BJ (cell line): Measurements from ENCODE around the gene HSPH1. TPM values are rescaled to one million over a fixed set of nuclear protein-coding genes. Genes with fewer than 3 reads are reported as not detected.

Source experiments
- CTCF ChIA-PET: fragments of 350-600 bp; formaldehyde crosslinking; extraction: SDS; loops from one replicate; lab custom pipeline; 2021; ENCODE audit warnings: antibody characterized with exemption, inconsistent platforms; lab: Yijun Ruan, JAX
- POLR2A ChIA-PET: fragments of 300-600 bp; sonication (Branson Sonifier 250); formaldehyde crosslinking; extraction: SDS; loops from one replicate; lab custom pipeline; 2021; ENCODE audit warnings: antibody characterized with exemption; lab: Charles Lee
- DNase-seq: peaks from one replicate; pipeline ENCODE4 v3.0.0-alpha.2; 2011; ENCODE audit warnings: low read depth
- H3K27me3 ChIP-seq: 2 replicates; pipeline ENCODE4 v1.6.0; 2011; ENCODE audit warnings: low read length; ENCODE audit not compliant: control insufficient read depth, insufficient read depth
- H3K36me3 ChIP-seq: 2 replicates; pipeline ENCODE4 v1.5.1; 2011; ENCODE audit warnings: low read length; ENCODE audit not compliant: control insufficient read depth, insufficient read depth
- H3K4me3 ChIP-seq: 2 replicates; pipeline ENCODE4 v1.5.1; 2011; ENCODE audit warnings: low read depth, mild to moderate bottlenecking, control low read depth, low read length
- polyA plus RNA-seq: library from polyadenylated mRNA; depleted of rRNA; stranded (reverse); fragments of >200 nt; gene quantifications from 2 replicates; pipeline ENCODE4 v1.2.3, GENCODE V29; 2011
- TF ChIP-seq, protein P1 (sequence below): IDR thresholded peaks from 2 replicates; pipeline ENCODE4 v1.5.1; 2011; ENCODE audit warnings: low read depth, mild to moderate bottlenecking, control low read depth, inconsistent platforms, low read length, moderate library complexity; ENCODE audit not compliant: insufficient read depth

The HSPH1 gene
- polyA plus RNA-seq, 1 experiment, result 15.0 TPM

DNA sequence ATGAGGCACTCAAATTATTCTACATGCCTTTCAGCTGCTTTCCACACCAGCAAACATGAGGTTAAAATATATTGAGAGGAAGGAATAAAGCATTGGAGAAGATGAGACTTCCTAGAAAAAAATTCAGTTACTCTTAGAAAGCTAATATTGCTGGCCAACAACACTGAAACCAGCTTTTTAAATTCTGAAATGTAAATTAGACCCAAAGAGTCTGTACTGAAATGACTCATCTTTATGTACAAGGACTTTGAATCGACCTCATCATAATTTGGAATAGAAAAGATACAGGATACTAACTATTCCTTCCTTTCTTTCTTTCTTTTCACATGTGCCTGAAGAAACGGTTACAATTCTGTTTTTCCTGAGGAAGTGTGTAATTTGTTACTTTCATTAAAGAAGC lies 6.5 kb upstream of the HSPH1 start:
- DNase-seq, result no peak
- POLR2A ChIA-PET, result no interaction called here
- CTCF ChIA-PET, result no interaction called here

DNA sequence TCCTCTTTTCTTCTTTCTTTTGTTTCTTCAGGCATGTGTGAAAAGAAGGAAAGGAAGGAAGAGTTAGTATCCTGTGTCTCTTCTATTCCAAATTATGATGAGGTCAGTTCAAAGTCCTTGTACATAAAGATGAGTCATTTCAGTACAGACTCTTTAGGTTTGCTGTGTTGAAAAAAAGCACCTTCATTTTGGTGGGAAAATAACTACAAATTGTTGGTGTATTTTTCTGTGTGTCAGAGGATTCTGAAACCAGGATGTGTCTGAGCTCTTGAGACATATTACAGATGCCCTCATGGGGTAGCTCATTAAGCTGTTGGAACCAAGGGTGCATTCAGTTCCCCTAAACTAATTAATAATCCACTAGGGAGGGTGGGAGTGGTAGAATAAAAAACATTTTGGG lies 5.8 kb upstream of the HSPH1 start:
- Histone ChIP-seq H3K36me3 (no peaks in the 10 kb centered on the region), H3K27me3 (no peaks in the 10 kb centered on the region), H3K4me3 (no peak overlapping the region)
- ChIA-PET CTCF (no interaction called here), POLR2A (no interaction called here)
- TF ChIP-seq, protein P1, sequence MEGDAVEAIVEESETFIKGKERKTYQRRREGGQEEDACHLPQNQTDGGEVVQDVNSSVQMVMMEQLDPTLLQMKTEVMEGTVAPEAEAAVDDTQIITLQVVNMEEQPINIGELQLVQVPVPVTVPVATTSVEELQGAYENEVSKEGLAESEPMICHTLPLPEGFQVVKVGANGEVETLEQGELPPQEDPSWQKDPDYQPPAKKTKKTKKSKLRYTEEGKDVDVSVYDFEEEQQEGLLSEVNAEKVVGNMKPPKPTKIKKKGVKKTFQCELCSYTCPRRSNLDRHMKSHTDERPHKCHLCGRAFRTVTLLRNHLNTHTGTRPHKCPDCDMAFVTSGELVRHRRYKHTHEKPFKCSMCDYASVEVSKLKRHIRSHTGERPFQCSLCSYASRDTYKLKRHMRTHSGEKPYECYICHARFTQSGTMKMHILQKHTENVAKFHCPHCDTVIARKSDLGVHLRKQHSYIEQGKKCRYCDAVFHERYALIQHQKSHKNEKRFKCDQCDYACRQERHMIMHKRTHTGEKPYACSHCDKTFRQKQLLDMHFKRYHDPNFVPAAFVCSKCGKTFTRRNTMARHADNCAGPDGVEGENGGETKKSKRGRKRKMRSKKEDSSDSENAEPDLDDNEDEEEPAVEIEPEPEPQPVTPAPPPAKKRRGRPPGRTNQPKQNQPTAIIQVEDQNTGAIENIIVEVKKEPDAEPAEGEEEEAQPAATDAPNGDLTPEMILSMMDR, result no peak
- DNase-seq, result no peak

More for the DNA sequence above, 6.5 kb upstream of the HSPH1 start:
- Histone ChIP-seq H3K36me3 (no peaks in the 10 kb centered on the region), H3K27me3 (no peaks in the 10 kb centered on the region), H3K4me3 (no peak overlapping the region)
- TF ChIP-seq, protein P1, result no peak

DNA sequence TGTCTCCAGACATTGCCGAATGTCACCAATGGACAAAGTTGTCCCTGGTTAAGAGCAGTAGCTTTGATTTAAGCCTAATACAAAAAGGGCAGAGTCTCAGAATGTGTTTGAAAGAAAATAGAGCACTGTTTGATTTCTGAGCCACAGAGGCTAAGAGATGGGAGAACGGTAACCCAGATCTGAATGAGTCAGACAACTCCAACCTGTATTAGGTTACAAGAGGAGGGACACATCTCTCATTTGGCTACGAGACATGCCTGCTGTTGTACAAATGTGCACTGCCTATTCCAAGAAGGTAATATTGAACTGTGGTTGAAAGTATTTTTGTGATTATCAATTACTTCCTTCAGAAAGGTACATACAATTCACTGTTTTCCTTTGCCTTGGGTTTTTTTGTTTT lies 4.9 kb upstream of the HSPH1 start:
- Histone ChIP-seq H3K27me3 (no peaks in the 10 kb centered on the region), H3K4me3 (no peak overlapping the region), H3K36me3 (no peaks in the 10 kb centered on the region)
- POLR2A ChIA-PET, result no interaction called here
- TF ChIP-seq, protein P1, result no peak
- CTCF ChIA-PET, result no interaction called here
- no peak for DNase-seq

DNA sequence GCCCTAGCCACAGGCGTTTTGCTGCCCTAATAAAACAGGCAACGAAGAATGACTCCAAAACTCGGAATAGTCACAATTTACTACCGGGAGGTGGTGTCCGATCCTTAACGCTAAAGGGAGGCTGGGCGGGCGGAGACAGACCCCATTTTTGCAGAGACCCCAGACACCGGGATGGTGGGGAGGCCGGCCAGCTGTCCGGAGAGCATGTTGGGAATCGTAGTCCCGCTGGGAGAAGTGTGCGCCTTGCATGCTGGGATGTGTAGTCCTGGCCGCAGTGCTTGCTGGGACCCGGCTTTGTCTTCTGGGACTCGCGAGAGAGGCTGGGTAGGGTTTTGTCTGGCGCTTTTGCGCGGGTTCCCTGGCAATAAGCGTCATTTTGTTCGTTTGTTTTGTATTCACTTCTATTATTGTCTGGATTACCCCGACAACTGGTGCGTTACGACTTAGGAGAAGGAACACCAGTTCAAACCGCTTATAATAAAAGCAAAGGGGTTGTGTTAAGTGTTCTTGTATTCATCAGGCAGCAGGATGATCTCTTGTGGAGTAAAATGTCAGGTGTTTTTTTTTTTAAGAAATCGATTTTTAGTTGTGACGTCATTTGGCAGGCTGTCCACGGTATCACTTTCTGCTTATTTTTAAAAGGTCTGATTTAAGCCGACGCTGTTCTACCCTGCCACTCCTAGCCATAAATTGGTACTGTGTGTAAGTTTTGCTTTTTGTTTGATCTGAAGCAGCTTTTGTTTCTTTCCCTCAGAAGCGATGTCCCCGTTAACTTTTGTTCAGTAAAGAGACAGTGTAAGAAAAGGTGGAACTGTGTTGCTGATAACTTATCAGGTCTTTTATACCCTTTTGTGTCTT lies 676 bp upstream of the HSPH1 start:
- peak; percentile 83 for DNase-seq
- POLR2A ChIA-PET, result no interaction called here
- Histone ChIP-seq H3K27me3 (no peaks in the 10 kb centered on the region), H3K4me3 (peak overlapping the region; percentile 66), H3K36me3 (no peaks in the 10 kb centered on the region)
- TF ChIP-seq, protein P1, result no peak
- CTCF ChIA-PET, result interaction anchor here (1.7 kb wide), 1 partner anchor 14 kb away, joined by 5 read pairs; no protein-coding TSS in a partner anchor

DNA sequence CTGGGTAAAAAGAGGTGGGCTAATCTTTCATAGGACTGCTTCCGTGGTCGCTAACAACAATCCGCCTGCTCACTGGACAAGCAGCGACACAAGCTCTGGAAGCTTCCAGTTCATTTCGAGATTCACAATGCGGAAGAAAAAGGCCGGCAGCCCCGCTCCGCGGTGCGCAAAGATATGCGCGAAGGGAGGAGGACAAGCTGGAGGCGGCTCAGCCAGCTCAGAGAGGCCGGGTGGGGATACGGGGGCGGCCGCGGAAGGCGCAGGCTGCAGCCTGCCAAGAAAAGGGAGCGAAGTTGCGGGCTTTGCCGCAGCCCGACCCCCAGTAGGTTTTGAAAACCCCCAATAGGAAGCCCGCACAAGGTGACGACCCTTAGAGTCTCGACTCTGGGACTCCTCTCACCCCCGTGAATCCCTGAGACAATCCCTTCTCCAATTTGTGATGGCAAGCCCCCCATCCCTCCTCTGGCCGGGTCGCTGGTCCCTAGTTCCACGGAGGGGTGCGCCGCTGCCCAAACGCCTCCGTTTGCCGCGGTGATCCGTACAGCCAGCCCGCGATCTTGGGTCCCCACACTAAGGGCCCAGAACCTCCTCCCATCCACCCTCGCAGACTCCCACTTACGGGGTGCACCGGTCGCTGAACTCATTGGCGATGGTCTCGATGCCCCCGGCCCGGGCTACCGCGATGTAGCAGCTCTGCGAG lies 697 bp downstream of the HSPH1 start:
- peak overlapping the region; percentile 66 for H3K4me3 ChIP-seq
- no peak for DNase-seq
- no peaks in the 10 kb centered on the region for H3K27me3 ChIP-seq
- ChIA-PET CTCF (interaction anchor here (1.0 to 1.1 kb wide), 3 partner anchors 15 to 105 kb away, joined by 3 read pairs; no protein-coding TSS in a partner anchor), POLR2A (no interaction called here)
- no peaks in the 10 kb centered on the region for H3K36me3 ChIP-seq
- TF ChIP-seq, protein P1, result no peak
